SHP77 treated with DMSO at 0.1 percent for 48 hours (cell line): Measurements from ENCODE around the gene AGPAT1.
A peak's percentile ranks its signal among the peaks of the same experiment; 100 is the strongest.

Experiments
- DNase-seq: peaks from one replicate; lab custom pipeline; 2025; lab: John Stamatoyannopoulos, UW

The AGPAT1 gene

GRCh38 chr6:32168807-32169591 lies 6.9 kb downstream of the AGPAT1 start:
- no peak for DNase-seq

- DNase-seq: no peak
Measured at GRCh38 chr6:32168350-32168749, 7.5 kb downstream of the AGPAT1 start.

GRCh38 chr6:32167761-32168262 lies 8.1 kb downstream of the AGPAT1 start:
- no peak for DNase-seq

GRCh38 chr6:32167154-32167760 lies 8.6 kb downstream of the AGPAT1 start:
- no peak for DNase-seq

- no peak for DNase-seq
Measured at GRCh38 chr6:32166411-32167061, 9.3 kb downstream of the AGPAT1 start.

- no peak for DNase-seq
Measured at GRCh38 chr6:32164295-32164694, 11.6 kb downstream of the AGPAT1 start, which contains the start of gene EGFL8. Gene EGFL8, plus strand, starts transcription at chr6:32164595. Its CDS starts 1,571 bp downstream, at chr6:32166166.

- no peak for DNase-seq
Measured at GRCh38 chr6:32163559-32164258, 12.2 kb downstream of the AGPAT1 start.

- no peak for DNase-seq
Measured at GRCh38 chr6:32158052-32158451, 17.8 kb downstream of the AGPAT1 start.

- no peak for DNase-seq
Measured at GRCh38 chr6:32156891-32157290, 19.0 kb downstream of the AGPAT1 start.

- peak; percentile 40 for DNase-seq
Measured at GRCh38 chr6:32154514-32155161, 21.2 kb downstream of the AGPAT1 start.

- DNase-seq: peak; percentile 81
Measured at GRCh38 chr6:32153564-32154513, 22.0 kb downstream of the AGPAT1 start, which contains the start of gene PPT2. Gene PPT2, plus strand, starts transcription at chr6:32154141. Its CDS starts 454 bp downstream, at chr6:32154595.

GRCh38 chr6:32152769-32153563 lies 22.9 kb downstream of the AGPAT1 start:
- no peak for DNase-seq

GRCh38 chr6:32151863-32152768 lies 23.8 kb downstream of the AGPAT1 start, which contains the start of gene PRRT1:
Gene PRRT1, minus strand, starts transcription at chr6:32151939. Its CDS starts 112 bp downstream, at chr6:32151827.
- no peak for DNase-seq

GRCh38 chr6:32151181-32151862 lies 24.6 kb downstream of the AGPAT1 start:
- DNase-seq: no peak

- DNase-seq: no peak
Measured at GRCh38 chr6:32149932-32150870, 25.7 kb downstream of the AGPAT1 start.

- no peak for DNase-seq
Measured at GRCh38 chr6:32149092-32149755, 26.7 kb downstream of the AGPAT1 start.
